SK-MEL-5 (cell line): ENCODE measurements around the gene RPS6KB2. TPM values are rescaled to one million over a fixed set of nuclear protein-coding genes. Genes with fewer than 3 reads are reported as not detected.
"Not testable (repeated sequence)": the region's sequence is repeated elsewhere in the genome, so short reads cannot be mapped to it uniquely, and the experiment has no call there.

Source experiments
- DNase-seq: peaks from one replicate; pipeline ENCODE4 v3.0.0-alpha.2; 2016; ENCODE audit warnings: low read depth, low spot score
- in situ Hi-C: cut with HindIII; loops from 2 replicates; pipeline ENCODE4 v1.10.0; 2016; ENCODE audit warnings: low sequenced_read_pairs, high pct_unique_total_duplicates, low pct_unique_long_range_greater_than_20kb
- total RNA-seq: library from RNA; depleted of rRNA; stranded (reverse); fragments of >200 nt; shearing (Covaris generic); gene quantifications from 2 replicates; pipeline ENCODE4 v1.2.3, GENCODE V29; 2014

The RPS6KB2 gene
- total RNA-seq, 1 experiment from 2014 or later: 17.9 TPM

DNA sequence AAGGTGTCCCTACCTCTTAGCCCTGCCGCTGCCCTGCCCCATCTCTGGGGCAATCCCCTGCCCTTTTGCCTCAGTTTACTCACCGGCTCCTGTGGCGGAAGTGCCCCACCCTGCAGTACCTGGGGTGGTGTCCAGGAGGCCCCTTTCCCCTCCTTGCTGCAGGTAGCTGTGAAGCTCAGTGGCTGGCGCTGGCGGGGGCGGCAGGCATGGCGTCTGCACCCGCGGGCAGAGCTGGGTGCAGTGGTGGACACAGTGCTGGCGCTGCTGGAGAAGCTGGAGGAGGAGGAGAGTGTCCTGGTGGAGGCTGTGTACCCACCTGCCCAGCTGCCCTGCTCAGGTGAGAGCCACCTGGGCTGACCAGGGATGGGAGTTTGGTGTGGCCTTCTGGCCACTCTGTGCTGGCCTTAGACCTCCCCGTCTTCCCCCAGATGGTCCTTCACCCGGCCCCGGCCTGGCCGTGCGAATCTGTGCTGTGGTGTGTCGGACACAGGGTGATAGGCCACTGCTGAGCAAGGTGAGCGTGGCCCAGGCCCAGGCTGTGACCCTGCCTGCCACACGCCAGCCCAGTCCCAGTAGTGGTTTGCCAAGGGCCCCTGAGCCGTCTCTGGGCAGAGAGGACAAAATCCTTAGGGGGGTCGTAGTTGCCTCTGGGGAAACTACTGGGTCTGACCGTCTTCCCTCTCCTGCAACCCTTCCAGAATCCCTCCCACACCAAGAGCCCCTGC, 8.8 kb upstream of the RPS6KB2 start:
- in situ Hi-C loops: no loop called here
- no peak for DNase-seq

DNA sequence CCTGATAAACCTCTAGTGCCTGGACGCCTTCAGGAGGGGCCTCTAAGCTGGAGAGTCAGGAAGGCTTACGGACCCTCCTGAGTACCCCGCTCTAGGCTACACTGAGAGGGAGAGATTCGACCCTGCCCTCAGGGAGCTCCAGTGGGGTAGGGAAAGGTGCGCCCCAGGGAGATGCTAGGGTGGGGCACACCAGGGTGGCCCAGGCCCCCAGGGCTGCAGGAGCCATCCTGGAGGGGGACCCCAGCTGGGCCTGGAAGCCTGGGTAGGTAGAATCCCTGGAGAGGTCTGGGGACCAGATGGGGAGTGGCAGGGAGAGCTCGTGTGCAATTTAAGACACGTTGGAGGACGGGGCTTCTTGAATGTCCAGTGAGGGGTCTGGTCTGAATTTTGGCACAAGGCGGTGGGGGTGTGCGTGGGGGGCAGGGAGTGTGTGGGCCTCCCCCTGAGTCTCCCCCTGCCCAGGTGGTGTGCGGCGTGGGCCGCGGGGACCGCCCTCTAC, 8.1 kb upstream of the RPS6KB2 start:
- in situ Hi-C loops: no loop called here
- DNase-seq: no peak

GRCh38 chr11:67420646-67421429, 7.5 kb upstream of the RPS6KB2 start:
- in situ Hi-C loops: no loop called here
- DNase-seq: peak; percentile 88

GRCh38 chr11:67421430-67422031, 6.8 kb upstream of the RPS6KB2 start:
- in situ Hi-C loops: no loop called here
- DNase-seq: no peak

GRCh38 chr11:67422891-67423290, 5.4 kb upstream of the RPS6KB2 start:
- in situ Hi-C loops: no loop called here
- no peak for DNase-seq

GRCh38 chr11:67423466-67423865, 4.8 kb upstream of the RPS6KB2 start:
- in situ Hi-C loops: no loop called here
- DNase-seq: no peak

GRCh38 chr11:67423891-67424613, 4.2 kb upstream of the RPS6KB2 start:
- in situ Hi-C loops: no loop called here
- no peak for DNase-seq

GRCh38 chr11:67427364-67427859, 882 bp upstream of the RPS6KB2 start:
- in situ Hi-C loops: not testable (repeated sequence)

GRCh38 chr11:67429038-67429668, 859 bp downstream of the RPS6KB2 start:
- in situ Hi-C loops: no loop called here
- no peak for DNase-seq

More at GRCh38 chr11:67427364-67427859, 882 bp upstream of the RPS6KB2 start:
- not testable (repeated sequence) for DNase-seq

GRCh38 chr11:67429722-67430121, 1.4 kb downstream of the RPS6KB2 start:
- in situ Hi-C loops: no loop called here
- no peak for DNase-seq

DNA sequence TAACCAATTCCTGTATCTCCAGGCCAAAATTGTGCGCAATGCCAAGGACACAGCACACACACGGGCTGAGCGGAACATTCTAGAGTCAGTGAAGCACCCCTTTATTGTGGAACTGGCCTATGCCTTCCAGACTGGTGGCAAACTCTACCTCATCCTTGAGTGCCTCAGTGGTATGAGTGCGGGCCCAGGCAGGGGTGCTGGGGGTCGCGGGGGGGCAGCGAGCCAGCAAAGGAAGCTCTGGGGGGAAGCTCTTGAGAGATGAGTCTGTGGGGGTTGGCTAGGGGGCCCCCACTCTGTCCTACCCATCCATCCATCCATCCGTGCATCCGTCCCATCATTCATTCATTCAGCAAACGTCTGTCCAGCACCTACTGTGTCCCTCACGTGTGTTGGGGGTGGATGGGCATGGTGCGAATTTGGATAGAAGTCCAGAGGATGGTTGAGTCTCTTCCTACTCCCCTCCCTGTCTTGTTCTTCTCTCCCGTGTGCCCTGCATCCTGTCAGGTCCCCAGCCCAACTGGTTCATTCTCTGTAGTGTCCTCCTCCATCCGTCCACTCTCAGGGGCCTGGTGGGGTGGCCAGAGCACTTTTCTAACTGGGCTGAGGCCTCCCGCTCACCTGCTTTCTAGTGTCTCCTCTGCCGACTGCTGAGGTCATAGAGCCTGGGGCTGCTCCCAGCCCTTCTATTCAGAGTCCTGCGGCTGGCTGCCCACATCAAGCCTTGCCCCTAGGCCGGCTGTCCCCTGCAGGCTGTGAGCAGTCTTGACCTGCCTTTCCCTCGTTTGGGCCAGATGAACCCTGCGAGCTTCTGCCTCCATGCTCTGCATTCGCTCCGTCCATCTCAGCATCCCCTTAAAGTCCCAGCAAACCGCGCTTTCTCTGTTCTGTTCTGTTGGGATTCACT, 3.3 kb downstream of the RPS6KB2 start:
- in situ Hi-C loops: no loop called here
- no peak for DNase-seq

DNA sequence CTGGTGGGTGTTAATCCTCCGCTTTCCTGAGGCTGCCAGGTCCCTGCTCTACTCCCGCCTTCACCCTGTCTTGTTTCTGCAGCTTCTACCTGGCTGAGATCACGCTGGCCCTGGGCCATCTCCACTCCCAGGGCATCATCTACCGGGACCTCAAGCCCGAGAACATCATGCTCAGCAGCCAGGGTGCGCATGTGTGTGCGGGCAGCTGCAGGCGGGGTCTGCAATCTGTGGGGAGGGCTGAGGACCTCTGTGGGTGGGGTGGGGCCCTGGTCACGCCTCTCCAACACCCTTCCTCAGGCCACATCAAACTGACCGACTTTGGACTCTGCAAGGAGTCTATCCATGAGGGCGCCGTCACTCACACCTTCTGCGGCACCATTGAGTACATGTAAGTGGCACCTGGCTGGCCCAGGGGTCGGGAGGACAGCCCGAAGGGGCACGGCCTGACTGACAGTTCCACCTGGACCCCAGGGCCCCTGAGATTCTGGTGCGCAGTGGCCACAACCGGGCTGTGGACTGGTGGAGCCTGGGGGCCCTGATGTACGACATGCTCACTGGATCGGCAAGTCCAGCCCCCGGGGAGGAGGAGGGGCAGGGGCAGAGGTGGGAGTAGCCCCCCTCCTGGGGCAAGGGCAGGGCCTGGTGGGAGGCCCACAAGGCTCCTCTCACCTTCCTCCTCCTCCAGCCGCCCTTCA, 4.5 kb downstream of the RPS6KB2 start:
- DNase-seq: no peak
- in situ Hi-C loops: no loop called here

GRCh38 chr11:67433536-67434394, 5.5 kb downstream of the RPS6KB2 start:
- in situ Hi-C loops: no loop called here
- DNase-seq: no peak

GRCh38 chr11:67434395-67434881, 6.1 kb downstream of the RPS6KB2 start:
- no peak for DNase-seq
- in situ Hi-C loops: no loop called here
